HG02870 (cell line): Measurements from ENCODE around the gene FKBP4.
A peak's percentile ranks its signal among the peaks of the same experiment; 100 is the strongest.

Experiments used
- ATAC-seq: cut with Tn5 transposase; IDR thresholded peaks from one replicate; pipeline ENCODE4 v1.9.1; 2021; ENCODE audit warnings: mild to moderate bottlenecking, moderate library complexity; ENCODE audit not compliant: unreplicated experiment

The FKBP4 gene

DNA sequence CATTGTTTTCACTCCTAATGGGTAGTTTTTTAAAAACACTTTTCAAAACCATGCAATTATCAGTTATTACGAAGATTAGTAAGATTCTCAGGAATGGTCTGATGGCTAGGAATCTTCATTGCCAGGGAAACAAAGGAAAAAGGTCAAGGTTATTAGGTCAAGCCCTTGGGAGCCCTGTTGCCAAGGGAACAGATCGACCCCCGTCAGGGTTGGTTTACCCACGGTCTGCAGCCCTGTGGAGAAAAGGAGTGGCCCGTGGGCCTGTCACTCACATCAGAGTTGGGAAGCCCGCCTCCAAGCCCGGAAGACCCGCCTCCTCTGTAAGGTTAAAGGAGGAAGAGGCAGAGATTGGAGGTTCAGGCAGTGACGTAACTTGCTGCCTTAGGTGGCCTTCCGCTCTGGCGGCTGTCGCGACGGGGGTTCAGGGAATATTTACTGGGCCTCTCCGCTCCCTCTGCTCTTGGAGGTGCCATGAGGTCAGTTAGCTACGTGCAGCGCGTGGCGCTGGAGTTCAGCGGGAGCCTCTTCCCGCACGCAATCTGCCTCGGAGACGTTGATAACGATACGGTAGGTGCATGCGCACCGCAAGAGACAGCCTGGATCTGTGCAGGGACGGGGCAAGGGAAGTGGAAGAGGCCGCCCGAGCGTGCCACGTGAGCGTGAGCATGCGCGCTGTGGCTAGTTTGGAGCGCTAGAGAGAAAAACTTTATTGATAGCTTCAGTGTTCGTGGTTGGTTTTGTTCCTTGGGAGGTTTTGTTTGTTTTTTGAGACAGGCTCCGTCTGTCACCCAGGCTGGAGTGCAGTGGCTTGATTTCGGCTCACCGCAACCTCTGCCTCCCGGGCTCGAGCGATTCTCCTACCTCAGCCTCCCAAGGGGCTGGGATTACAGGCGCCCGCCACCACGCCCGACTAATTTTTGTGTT is 17.8 kb downstream of the FKBP4 start, which contains the start of gene ITFG2:
TSS of gene ITFG2 (plus strand) at position 379 of the 924 bp plus-strand sequence. CDS start at position 472, 93 bp downstream.
- ATAC-seq = peak; percentile 94

DNA sequence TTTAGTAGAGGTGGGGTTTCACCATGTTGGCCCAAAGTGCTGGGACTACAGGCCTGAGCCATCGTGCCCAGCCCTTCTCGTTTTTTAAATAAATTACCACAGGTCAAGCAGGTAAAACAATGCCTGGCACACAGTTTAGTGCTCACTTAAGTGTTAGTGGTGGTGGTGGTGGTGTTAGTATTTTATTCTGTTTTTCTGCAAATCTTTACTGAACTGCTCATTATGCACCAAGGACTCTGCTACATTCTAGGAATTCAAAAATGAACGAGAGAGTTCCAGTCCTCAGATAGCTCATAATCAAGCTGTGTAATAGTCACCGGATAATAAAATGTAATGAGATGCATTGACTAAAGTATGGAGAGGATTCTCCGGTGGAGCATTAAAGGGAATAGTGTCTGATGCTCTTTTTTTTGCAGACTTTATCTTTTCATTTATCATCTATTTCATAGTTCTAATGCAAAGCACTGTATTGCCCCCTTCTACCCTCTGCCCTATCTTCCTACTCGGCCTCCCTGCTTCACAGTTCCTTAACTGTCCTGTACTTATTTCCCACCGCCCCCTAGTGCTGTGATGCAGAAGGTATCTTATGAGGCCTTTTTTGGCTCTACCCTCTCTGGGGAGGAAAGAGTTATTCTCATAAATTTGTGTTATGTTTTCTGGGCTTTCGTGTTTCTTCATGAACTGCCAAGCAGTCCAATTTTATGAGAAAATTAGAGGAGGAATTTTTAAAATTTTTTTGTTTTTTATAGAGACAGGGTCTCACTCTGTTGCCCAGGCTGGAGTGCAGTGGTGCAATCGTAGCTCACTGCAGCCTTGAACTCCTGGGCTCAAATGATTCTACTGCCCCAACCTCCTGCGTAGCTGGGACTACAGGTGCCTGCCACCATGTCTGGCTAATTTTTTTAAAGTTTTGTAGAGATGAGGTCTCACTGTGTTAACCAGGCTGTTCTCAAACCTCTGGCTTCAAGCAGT is 18.7 kb downstream of the FKBP4 start:
- peak; percentile 32 for ATAC-seq

- no peak for ATAC-seq
These were observed 25.0 kb downstream of the FKBP4 start for GRCh38 chr12:2819810-2820209.

- no peak for ATAC-seq
These were observed 25.7 kb downstream of the FKBP4 start for GRCh38 chr12:2820432-2820831.

- no peak for ATAC-seq
These were observed 28.7 kb downstream of the FKBP4 start for GRCh38 chr12:2823483-2823882.

DNA sequence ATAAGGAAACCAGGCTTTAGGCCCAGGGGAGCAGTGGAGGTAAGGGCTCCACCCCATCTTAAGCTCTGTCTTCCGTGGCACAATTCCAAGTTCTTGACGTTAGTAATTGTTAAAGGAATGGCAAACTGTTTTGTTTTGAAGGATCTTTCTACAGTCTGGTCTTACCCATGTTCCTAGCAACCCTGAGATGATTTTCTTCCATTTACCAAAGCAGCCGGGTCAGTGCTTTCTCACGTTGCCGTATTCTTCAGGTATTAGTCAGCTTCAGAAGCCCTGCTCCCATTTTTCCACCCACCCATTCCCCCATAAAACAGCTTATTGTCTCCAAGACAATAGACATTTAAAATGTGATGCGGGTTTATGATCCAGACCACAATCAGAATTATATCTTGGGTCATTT is 29.8 kb downstream of the FKBP4 start:
- no peak for ATAC-seq

DNA sequence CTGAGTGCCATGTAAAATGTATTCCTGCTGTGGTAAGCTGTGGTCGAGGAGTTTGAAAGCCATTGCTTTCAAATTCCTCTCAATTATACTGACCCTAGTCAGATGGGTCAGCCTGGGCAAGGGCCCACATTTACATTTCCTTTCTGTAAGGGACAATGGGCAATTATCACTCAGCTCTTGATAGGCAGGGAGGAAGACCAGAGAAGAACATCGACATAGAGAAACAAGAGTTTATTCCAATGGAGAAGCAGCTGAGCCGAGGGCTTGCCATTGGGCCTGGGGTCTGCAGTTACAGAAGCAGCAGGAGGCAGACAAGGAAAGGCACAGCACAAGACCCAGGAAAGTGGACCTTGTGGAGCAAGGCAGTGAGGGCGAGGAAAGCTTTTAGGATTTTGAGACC is 30.4 kb downstream of the FKBP4 start:
- no peak for ATAC-seq

GRCh38 chr12:2826036-2826435 is 31.3 kb downstream of the FKBP4 start:
- no peak for ATAC-seq

GRCh38 chr12:2826721-2827515 is 32.1 kb downstream of the FKBP4 start:
- no peak for ATAC-seq

DNA sequence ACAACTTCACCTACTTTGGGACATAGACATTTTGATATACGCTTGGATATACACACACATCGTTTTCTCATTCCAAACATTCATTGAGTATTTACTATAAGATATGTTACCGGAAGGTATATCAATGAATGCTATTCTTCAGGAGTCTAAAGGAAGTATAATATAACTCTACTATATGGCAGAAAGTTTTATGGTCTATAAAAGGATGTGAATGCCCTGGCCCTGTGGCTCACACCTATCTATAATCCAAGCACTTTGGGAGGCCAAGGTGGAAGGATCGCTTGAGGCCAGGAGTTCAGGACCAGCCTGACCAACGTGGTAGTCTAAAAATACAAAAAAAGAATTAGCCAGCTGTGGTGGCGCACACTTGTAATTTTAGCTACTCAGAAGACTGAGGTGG is 34.5 kb downstream of the FKBP4 start:
- ATAC-seq = no peak

GRCh38 chr12:2832550-2833127 is 37.9 kb downstream of the FKBP4 start:
- no peak for ATAC-seq

- ATAC-seq = no peak
These were observed 38.6 kb downstream of the FKBP4 start for GRCh38 chr12:2833327-2833726.

DNA sequence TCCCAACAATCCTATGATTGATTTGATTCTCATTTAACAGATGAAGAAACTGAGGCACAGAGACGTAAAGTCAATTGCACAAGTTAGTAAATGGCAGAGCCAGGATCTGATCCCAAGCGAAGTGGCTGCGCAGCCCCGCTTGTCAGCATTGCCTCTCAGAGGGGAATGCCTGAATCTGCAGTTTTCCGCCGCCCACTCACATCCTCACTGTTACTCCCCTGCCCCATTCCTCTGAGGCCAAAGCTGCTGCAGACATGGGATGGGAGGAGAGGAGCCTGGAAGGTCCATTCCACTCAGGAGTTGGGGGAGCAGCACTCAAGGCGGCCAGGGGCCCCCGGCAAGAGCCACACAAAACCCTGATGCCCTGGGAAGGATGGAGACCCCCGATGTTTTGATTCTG is 39.0 kb downstream of the FKBP4 start:
- ATAC-seq = no peak

- no peak for ATAC-seq
These were observed 40.1 kb downstream of the FKBP4 start, which contains the start of gene NRIP2 for GRCh38 chr12:2834581-2835491. Gene NRIP2 (minus strand): TSS chr12:2835035. CDS start chr12:2834983, 52 bp downstream.

DNA sequence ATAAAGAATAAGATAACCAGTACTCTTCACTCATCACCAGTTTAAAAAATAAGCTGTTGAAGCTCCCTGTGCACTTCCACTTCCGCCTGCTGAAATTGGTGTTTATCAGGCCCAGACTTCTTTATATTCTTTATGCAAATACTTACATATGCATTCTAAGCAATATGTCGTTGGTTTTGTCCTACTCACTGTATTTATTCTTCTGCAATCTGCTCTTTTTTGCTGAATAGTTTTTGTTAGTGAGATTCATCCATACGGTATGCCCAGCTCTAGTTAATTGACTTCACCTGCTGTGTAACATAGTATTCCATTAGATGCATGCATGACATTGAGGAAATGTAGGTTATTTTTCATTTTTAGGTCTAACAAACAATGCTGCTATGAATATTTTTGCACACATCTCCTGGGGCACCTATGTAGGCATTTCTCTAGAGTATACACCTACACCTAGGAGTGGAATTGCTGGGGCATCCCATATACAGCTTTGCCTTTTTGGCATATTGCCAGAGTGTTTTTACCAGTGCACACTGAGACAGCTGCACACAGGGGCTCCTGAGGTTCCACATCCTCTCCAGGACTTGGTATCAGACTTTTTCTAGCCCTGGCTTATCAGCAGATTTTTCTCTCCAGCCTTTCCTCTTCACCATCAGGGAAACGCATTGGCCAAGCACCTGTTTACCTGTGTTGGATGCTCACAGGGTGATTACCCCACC is 41.1 kb downstream of the FKBP4 start:
- no peak for ATAC-seq

GRCh38 chr12:2836574-2836973 is 41.8 kb downstream of the FKBP4 start:
- ATAC-seq = no peak

DNA sequence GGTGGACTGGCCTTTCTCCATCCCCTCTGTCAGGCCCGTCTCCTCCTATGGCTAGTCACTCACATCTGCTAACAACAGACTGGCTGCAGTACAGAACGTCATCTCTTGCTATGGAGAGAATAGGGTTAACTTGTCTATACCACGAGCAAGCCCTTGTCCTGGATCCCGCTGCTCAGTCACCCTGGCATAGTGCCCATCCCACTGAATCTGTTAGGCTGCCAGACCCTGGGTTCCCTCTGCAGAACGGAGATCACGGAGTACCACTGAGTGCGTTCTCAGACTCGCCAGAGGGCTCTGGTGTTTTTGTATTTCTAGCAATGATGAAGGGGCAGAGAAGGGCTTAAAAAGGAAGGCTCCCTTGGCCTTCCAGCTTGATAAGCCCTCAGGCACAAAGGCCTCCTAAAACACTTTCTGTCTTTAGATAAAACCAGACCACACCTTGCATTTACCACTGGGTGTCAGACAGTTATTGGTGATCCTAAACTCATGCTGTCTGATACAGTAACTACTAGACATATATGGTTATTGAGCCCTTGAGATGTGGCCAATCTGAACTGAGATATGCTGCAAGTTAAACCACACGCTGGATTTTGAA is 46.4 kb downstream of the FKBP4 start:
- ATAC-seq = no peak

GRCh38 chr12:2842948-2843347 is 48.2 kb downstream of the FKBP4 start:
- ATAC-seq = no peak
